Stimulated activated CD8-positive, alpha-beta memory T cell treated with anti-CD3 and anti-CD28 coated beads, Interleukin-12 subunit alpha, Interleukin-12 subunit beta, amount 100 ng/mL, for 4 hours (primary cell): Measurements from ENCODE around the gene STK33.

Experiments
- DNase-seq: peaks from one replicate; pipeline ENCODE4 v3.0.0-alpha.2; 2020; ENCODE audit warnings: low read depth

STK33 gene

DNA sequence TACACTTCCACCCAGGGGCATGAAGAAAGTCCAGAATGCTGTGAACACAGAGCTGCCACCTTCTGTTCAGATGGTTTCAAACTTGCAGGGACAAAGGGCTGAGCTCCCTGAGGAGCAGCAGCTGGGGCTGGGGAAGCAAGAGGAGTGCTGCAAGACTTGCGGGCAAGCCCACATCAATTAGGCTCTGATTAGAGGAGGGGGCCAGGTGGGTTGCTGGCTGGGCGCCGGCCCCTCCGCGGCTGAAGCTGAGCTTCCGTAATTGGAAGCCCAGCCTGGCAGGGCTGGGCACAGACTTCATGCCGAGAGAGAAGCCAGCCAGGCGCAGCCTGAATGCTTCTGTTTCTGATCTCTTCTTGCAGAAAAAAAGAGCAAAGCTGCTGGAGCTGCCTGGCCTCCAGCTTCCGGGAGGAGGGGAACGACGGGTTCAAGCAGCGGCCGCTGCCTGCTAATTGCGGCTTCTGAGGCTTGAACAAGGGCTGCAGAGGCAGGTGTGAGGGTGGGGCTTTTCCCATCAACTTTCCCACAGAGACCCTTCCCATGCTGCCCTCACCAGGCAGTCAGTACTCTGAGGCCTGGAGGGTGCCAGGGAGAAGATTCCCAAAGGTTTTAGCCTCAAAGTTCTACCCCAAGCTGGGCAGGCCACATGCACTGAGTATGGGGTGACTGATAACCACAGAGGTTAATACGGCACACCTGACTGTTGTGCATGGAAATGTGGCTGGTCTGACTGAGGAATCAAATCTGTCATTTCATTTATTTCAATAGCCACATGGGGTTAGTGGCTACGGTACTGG is 239.2 kb downstream of the STK33 start:
- no peak for DNase-seq

DNA sequence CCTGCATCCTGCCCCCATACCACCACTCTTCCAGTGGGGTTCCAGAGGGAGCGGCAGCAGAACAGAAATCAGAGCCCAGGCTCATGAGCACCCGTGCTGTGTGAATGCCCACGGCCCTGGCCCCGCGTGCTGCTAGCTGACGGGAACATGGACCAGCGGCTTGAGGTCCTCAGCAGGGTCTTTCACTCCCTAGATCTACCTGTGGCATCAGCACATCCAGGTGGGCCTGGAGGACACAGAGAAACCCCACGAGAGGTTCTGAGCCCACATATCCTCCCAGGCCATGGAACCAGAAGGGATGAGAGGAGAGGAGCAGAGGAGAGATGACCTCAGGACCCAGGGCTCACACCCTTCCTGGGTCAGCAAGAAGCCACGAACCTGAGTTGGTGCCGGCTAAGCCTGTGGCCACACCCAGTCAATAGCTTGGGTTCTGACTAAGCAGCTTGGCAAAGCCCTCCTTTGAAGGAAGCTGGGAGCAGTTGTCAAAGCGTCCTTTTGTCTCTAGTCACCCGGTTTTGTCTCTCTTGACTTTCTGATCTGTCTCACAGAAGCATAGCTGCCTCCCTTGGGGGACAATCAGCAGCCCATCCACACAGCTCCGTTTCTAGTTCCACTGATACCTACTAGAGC is 241.0 kb downstream of the STK33 start:
- no peak for DNase-seq

- DNase-seq = no peak
Observed at GRCh38 chr11:8352103-8352875, 241.7 kb downstream of the STK33 start.

- no peak for DNase-seq
Observed at GRCh38 chr11:8351223-8351622, 242.8 kb downstream of the STK33 start.

DNA sequence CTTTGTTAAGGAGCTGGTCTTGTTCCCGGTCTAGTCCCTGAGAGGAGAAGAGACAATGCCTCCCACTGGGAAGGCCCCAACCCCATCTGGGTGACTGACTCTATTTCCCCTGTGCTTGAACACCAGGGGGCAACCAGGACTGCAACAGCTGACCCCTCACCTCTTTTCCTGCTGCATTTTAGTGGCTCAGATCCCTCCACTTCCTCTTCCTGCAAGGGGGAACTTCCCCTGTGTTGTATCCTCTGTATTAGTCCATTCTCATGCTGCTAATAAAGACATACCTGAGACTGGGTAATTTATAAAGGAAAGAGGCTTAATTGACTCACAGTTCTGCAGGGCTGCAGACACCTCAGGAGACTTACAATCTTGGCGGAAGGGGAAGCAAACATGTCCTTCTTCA is 246.1 kb downstream of the STK33 start:
- DNase-seq = no peak

- no peak for DNase-seq
Observed at GRCh38 chr11:8346157-8346755, 247.8 kb downstream of the STK33 start.

DNA sequence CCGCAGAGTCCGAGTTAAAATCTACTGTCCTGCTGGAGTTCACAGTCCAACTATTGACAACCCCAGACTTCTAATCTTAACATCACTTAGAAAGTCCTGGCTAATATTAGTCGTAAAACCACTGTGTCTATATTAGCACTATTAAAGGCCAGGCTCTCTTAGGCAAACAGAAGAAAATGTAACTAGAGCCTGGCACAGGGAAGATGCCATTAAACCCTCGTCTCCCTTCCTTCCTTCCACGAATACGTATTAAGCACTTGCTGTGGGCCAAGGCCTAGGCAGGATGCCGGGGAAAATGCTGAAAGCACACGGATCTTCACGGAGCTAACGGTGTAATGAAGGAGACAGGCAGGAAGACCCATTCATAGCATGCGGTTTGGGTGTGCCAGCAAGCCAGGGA is 248.8 kb downstream of the STK33 start:
- no peak for DNase-seq

GRCh38 chr11:8344346-8344745 is 249.7 kb downstream of the STK33 start:
- no peak for DNase-seq

DNA sequence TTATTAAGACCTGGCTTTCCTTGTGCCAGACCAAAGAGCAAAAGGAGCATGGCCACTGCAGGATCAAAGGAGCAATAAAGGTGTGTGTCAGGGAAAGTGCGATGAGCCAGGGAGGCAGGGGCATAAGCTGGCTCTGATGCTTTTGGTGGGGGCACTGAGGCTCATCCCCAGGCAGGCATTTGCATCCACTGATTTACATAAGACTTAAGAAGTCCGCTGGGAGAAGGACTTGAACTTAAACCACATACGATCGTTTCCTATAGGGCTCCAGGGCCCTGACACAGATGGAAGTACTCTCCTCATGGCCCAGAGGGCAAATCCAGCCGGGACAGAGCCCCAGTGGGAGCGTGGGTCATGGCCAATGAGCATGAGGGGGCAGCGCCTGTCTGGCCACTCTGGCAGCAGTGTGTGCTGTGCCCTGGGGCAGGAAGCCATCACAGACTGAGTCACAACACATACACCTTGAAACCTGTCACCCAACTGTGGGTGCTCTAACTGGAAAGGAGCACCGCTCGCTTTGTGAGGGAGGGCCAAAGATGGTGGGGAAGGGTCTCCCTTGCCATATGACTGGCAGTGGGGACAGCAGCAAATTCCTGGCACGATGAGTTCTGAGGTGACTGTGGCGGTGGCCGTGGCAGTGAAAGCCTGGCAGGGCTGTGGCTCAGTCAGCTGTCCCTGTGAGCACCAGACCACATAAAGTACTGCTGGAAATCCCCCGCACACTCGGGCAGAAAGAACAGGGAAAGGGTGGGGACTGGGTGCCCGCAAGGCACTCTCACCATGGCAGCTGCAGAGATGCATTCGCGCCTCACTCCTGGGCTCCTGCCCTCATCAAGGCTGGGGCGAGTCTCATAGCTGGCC is 251.0 kb downstream of the STK33 start:
- no peak for DNase-seq

- DNase-seq = no peak
Observed at GRCh38 chr11:8341996-8342395, 252.0 kb downstream of the STK33 start.
